CD4-positive, CD25-positive, alpha-beta regulatory T cell (primary cell): Measurements from ENCODE around the gene BRINP1. TPM values are rescaled to one million over a fixed set of nuclear protein-coding genes. Genes with fewer than 3 reads are reported as not detected.

Experiments used
- ATAC-seq, 2 donors: fragments of 150-1000 bp; cut with Tn5 transposase; one replicate each; pipeline ENCODE4 v1.10.0; 2021; ENCODE audit warnings: low read depth in 2 of 2, moderate number of reproducible peaks in 2 of 2, moderate library complexity in 1 of 2
- DNase-seq, 3 donors: peaks; one replicate each; pipeline versions ENCODE4 v3.0.0 to v3.0.0-alpha.2; 2012 to 2022; ENCODE audit warnings: mixed read lengths in 1 of 3
- H3K27ac ChIP-seq: one replicate; pipeline ENCODE4 v1.7.0; 2013; ENCODE audit warnings: mild to moderate bottlenecking, low read length; ENCODE audit not compliant: insufficient read depth, poor library complexity, severe bottlenecking
- H3K27me3 ChIP-seq: one replicate; pipeline ENCODE4 v1.7.0; 2013; ENCODE audit warnings: low read length; ENCODE audit not compliant: control insufficient read depth, insufficient read depth
- H3K36me3 ChIP-seq: one replicate; pipeline ENCODE4 v1.7.0; 2013; ENCODE audit warnings: mild to moderate bottlenecking, low read length, moderate library complexity; ENCODE audit not compliant: control insufficient read depth, insufficient read depth
- H3K4me1 ChIP-seq: 2 replicates; pipeline ENCODE4 v1.7.0; 2013; ENCODE audit warnings: mild to moderate bottlenecking, low read length; ENCODE audit not compliant: insufficient read depth, control insufficient read depth, poor library complexity, severe bottlenecking
- H3K4me3 ChIP-seq: one replicate; pipeline ENCODE4 v1.7.0; 2013; ENCODE audit warnings: low read depth, mild to moderate bottlenecking, low read length, moderate library complexity
- H3K9me3 ChIP-seq, 2 experiments: 1 replicate in 1 of 2; 2 replicates in 1 of 2; pipeline ENCODE4 v1.7.0; 2013; ENCODE audit warnings: low read length in 2 of 2, mild to moderate bottlenecking in 1 of 2, moderate library complexity in 1 of 2; ENCODE audit not compliant: control insufficient read depth in 2 of 2
- H3K27ac Mint-ChIP-seq, 3 donors: one replicate each; pipeline ENCODE4 v1.8.0; 2020 to 2022; ENCODE audit warnings: mild to moderate bottlenecking in 3 of 3, mixed read lengths in 3 of 3, moderate library complexity in 2 of 3
- H3K27me3 Mint-ChIP-seq: one replicate; pipeline ENCODE4 v1.8.0; 2022; ENCODE audit warnings: mild to moderate bottlenecking, mixed read lengths
- H3K36me3 Mint-ChIP-seq: one replicate; pipeline ENCODE4 v1.8.0; 2020; ENCODE audit warnings: mixed read lengths
- H3K4me1 Mint-ChIP-seq, 4 donors: one replicate each; pipeline ENCODE4 v1.8.0; 2020 to 2022; ENCODE audit warnings: mixed read lengths in 4 of 4, mild to moderate bottlenecking in 1 of 4
- H3K4me3 Mint-ChIP-seq, 4 donors: one replicate each; pipeline ENCODE4 v1.8.0; 2020 to 2022; ENCODE audit warnings: mild to moderate bottlenecking in 4 of 4, mixed read lengths in 4 of 4, moderate library complexity in 3 of 4
- H3K9me3 Mint-ChIP-seq, 7 donors: one replicate each; pipeline ENCODE4 v1.8.0; 2020 to 2022; ENCODE audit warnings: mixed read lengths in 7 of 7, mild to moderate bottlenecking in 3 of 7, moderate library complexity in 2 of 7
- polyA plus RNA-seq, 4 donors: library from polyadenylated mRNA; unstranded; fragments of 300-500 nt; fragmentation: Illumina TruSeq; gene quantifications; one replicate each; pipeline ENCODE4 v1.2.3, GENCODE V29; 2021
- total RNA-seq: library from RNA; stranded (reverse); gene quantifications from one replicate; pipeline ENCODE4 v1.2.3, GENCODE V29; 2022

BRINP1 gene
- total and polyA plus RNA-seq, 5 donors from 2014 or later: not detected

GRCh38 chr9:119159386-119159785, 209.8 kb downstream of the BRINP1 start:
- Histone ChIP-seq H3K4me3 (no peak overlapping the region), H3K36me3 (no peaks in the 10 kb centered on the region), H3K4me1 (no peaks in the 10 kb centered on the region), H3K27me3 (no peaks in the 10 kb centered on the region), H3K9me3 (no peaks in the 10 kb centered on the region), H3K27ac (no peak overlapping the region)
- DNase-seq (no peak), ATAC-seq (no peak)
- Mint-ChIP-seq H3K4me3 (no peak overlapping the region), H3K27ac (no peak overlapping the region), H3K9me3 (peaks cover 0 to 11% (median 5%) of the 10 kb centered on the region in 7 donors), H3K36me3 (no peaks in the 10 kb centered on the region), H3K4me1 (no peaks in the 10 kb centered on the region), H3K27me3 (no peaks in the 10 kb centered on the region)

DNA sequence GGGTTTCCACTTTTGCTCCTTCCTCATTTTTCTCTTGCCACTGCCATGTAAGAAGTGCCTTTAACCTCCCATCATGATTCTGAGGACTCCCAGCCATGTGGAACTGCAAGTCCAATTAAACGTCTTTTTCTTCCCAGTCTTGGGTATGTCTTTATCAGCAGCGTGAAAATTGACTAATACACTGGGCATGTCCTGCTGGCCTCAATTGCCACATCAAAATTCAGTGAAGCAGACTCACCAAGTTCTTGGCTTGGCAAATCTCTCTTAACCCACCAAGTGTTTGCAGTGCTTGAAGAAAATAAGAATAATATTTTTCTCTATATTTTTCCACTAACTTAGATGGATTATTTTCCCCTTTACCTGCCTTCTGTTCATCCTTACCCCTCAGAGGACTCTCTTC, 212.0 kb downstream of the BRINP1 start:
- no peak overlapping the region for H3K4me3 ChIP-seq
- Mint-ChIP-seq H3K9me3 (peaks cover 0 to 8% (median 5%) of the 10 kb centered on the region in 7 donors), H3K4me1 (no peaks in the 10 kb centered on the region), H3K27me3 (no peaks in the 10 kb centered on the region), H3K36me3 (no peaks in the 10 kb centered on the region), H3K27ac (no peak overlapping the region), H3K4me3 (no peak overlapping the region)
- DNase-seq: no peak
- no peaks in the 10 kb centered on the region for H3K4me1 ChIP-seq
- no peak overlapping the region for H3K27ac ChIP-seq
- no peaks in the 10 kb centered on the region for H3K36me3 ChIP-seq
- ATAC-seq: no peak
- H3K9me3 ChIP-seq: no peaks in the 10 kb centered on the region
- H3K27me3 ChIP-seq: no peaks in the 10 kb centered on the region

DNA sequence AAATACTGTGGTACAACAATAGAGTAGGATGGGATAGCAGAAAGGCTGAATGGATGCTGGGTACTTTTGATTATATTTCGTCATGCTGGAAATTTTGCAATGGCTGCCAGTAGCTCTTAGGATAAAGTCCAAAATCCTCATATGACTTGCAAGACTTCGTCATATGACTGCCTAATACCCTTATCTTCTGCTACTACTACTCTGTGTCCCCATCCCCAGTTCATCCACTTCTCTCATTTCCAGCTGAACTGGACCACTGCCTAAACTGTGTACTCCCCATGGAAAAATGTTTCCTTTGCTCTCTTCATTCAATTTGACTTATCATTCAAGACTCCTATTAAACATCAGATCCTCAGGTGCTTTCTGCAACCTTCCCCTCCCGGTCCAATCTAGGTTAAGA, 212.9 kb downstream of the BRINP1 start:
- Histone ChIP-seq H3K27ac (no peak overlapping the region), H3K4me3 (no peak overlapping the region), H3K4me1 (no peaks in the 10 kb centered on the region), H3K9me3 (no peaks in the 10 kb centered on the region), H3K36me3 (no peaks in the 10 kb centered on the region), H3K27me3 (no peaks in the 10 kb centered on the region)
- ATAC-seq (no peak), DNase-seq (no peak)
- Mint-ChIP-seq H3K4me1 (no peaks in the 10 kb centered on the region), H3K9me3 (peaks cover 0 to 8% (median 5%) of the 10 kb centered on the region in 7 donors), H3K27me3 (no peaks in the 10 kb centered on the region), H3K36me3 (no peaks in the 10 kb centered on the region), H3K4me3 (no peak overlapping the region), H3K27ac (no peak overlapping the region)

DNA sequence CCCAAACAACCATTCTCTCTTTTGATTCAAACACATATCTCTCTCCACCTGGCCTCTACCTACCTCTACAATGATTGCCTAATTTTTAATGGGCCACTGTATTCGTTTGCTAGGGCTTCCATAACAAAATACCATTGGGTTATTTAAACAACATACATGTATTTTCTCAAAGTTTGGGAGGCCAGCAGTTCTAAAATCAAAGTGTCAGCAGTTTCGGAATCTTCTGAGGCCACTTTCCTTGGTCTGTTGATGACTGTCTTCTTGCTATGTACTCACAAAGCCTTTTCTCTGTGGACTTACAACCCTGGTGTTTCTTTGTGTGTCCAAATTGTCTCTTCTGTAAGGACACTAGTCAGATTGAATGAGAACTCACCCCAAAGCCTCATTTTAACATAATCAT, 214.7 kb downstream of the BRINP1 start:
- no peaks in the 10 kb centered on the region for H3K9me3 ChIP-seq
- no peak overlapping the region for H3K4me3 ChIP-seq
- DNase-seq (no peak), ATAC-seq (no peak)
- Mint-ChIP-seq H3K27me3 (no peaks in the 10 kb centered on the region), H3K36me3 (no peaks in the 10 kb centered on the region), H3K4me3 (no peak overlapping the region), H3K4me1 (no peaks in the 10 kb centered on the region), H3K27ac (no peak overlapping the region), H3K9me3 (peaks cover 0 to 8% (median 5%) of the 10 kb centered on the region in 7 donors)
- H3K36me3 ChIP-seq: no peaks in the 10 kb centered on the region
- no peaks in the 10 kb centered on the region for H3K4me1 ChIP-seq
- no peak overlapping the region for H3K27ac ChIP-seq
- no peaks in the 10 kb centered on the region for H3K27me3 ChIP-seq

DNA sequence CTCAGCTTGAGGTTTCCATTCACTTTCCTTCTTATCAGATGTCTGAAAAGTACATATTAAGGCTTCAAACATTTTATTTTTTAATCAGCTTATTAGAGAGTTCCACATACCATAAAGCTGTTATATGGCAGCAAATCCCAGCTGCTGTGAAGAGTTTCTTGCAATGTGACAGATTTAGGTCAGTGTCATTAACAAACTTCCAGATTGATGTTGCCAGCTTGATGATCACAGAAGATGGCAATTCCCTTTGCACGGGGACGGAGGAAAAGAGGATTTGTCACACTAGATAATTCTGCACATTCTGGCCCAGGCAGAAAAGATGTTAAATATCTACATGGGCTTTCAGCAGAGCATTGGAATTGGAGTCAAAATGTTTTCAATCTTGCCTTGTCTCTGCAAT, 215.8 kb downstream of the BRINP1 start:
- Mint-ChIP-seq H3K9me3 (peaks cover 0 to 8% (median 5%) of the 10 kb centered on the region in 7 donors), H3K4me1 (no peaks in the 10 kb centered on the region), H3K27ac (no peak overlapping the region), H3K4me3 (no peak overlapping the region), H3K36me3 (no peaks in the 10 kb centered on the region), H3K27me3 (no peaks in the 10 kb centered on the region)
- no peaks in the 10 kb centered on the region for H3K27me3 ChIP-seq
- H3K4me3 ChIP-seq: no peak overlapping the region
- DNase-seq: no peak
- H3K4me1 ChIP-seq: no peaks in the 10 kb centered on the region
- H3K27ac ChIP-seq: no peak overlapping the region
- H3K36me3 ChIP-seq: no peaks in the 10 kb centered on the region
- H3K9me3 ChIP-seq: no peaks in the 10 kb centered on the region
- ATAC-seq: no peak

GRCh38 chr9:119148855-119149254, 220.4 kb downstream of the BRINP1 start:
- Histone ChIP-seq H3K27ac (no peak overlapping the region), H3K9me3 (no peaks in the 10 kb centered on the region), H3K36me3 (no peaks in the 10 kb centered on the region), H3K27me3 (no peaks in the 10 kb centered on the region), H3K4me3 (no peak overlapping the region), H3K4me1 (no peaks in the 10 kb centered on the region)
- ATAC-seq: no peak
- H3K27ac Mint-ChIP-seq: no peak overlapping the region
- DNase-seq: no peak
- no peaks in the 10 kb centered on the region for H3K4me1 Mint-ChIP-seq
- H3K9me3 Mint-ChIP-seq: peaks cover 0 to 2% (median 0%) of the 10 kb centered on the region in 7 donors
- H3K4me3 Mint-ChIP-seq: no peak overlapping the region
- no peaks in the 10 kb centered on the region for H3K36me3 Mint-ChIP-seq
- H3K27me3 Mint-ChIP-seq: no peaks in the 10 kb centered on the region

GRCh38 chr9:119137479-119137878, 231.8 kb downstream of the BRINP1 start:
- Histone ChIP-seq H3K27me3 (no peaks in the 10 kb centered on the region), H3K36me3 (no peaks in the 10 kb centered on the region), H3K4me3 (no peak overlapping the region), H3K4me1 (no peaks in the 10 kb centered on the region), H3K9me3 (no peaks in the 10 kb centered on the region), H3K27ac (no peak overlapping the region)
- Mint-ChIP-seq H3K27me3 (no peaks in the 10 kb centered on the region), H3K4me1 (no peaks in the 10 kb centered on the region), H3K27ac (no peak overlapping the region), H3K36me3 (no peaks in the 10 kb centered on the region), H3K4me3 (no peak overlapping the region), H3K9me3 (peaks cover 0 to 9% (median 3%) of the 10 kb centered on the region in 7 donors)
- ATAC-seq (no peak), DNase-seq (no peak)

- Histone ChIP-seq H3K27me3 (no peaks in the 10 kb centered on the region), H3K27ac (no peak overlapping the region), H3K4me3 (no peak overlapping the region), H3K36me3 (no peaks in the 10 kb centered on the region), H3K9me3 (no peaks in the 10 kb centered on the region), H3K4me1 (no peaks in the 10 kb centered on the region)
- H3K4me1 Mint-ChIP-seq: peaks cover 0 to 4% (median 0%) of the 10 kb centered on the region in 4 donors
- DNase-seq (no peak), ATAC-seq (no peak)
- H3K27me3 Mint-ChIP-seq: no peaks in the 10 kb centered on the region
- no peaks in the 10 kb centered on the region for H3K36me3 Mint-ChIP-seq
- H3K27ac Mint-ChIP-seq: no peak overlapping the region
- peaks cover 5 to 23% (median 10%) of the 10 kb centered on the region in 7 donors for H3K9me3 Mint-ChIP-seq
- no peak overlapping the region for H3K4me3 Mint-ChIP-seq
Measured at GRCh38 chr9:119126040-119126439, 243.2 kb downstream of the BRINP1 start.
